ENCODE results near the gene LRIT1.

The LRIT1 gene

GRCh38 chr10:84214046-84214572 lies 27.2 kb downstream of the LRIT1 start:
- DNase-seq (ENCODE audit: low spot score): no peak

- no peak for DNase-seq (ENCODE audit: low spot score)
These were observed 28.3 kb downstream of the LRIT1 start for GRCh38 chr10:84213076-84213475.

- no peak for DNase-seq (ENCODE audit: low spot score)
These were observed 29.3 kb downstream of the LRIT1 start for GRCh38 chr10:84212014-84212413.

GRCh38 chr10:84211566-84211965 lies 29.8 kb downstream of the LRIT1 start:
- no peak for DNase-seq (ENCODE audit: low spot score)

- DNase-seq (ENCODE audit: low spot score): no peak
These were observed 33.3 kb downstream of the LRIT1 start for GRCh38 chr10:84208023-84208422.

- DNase-seq (ENCODE audit: low spot score): no peak
These were observed 35.4 kb downstream of the LRIT1 start for GRCh38 chr10:84205853-84206525.

- DNase-seq (ENCODE audit: low spot score): peak; percentile 74
These were observed 36.1 kb downstream of the LRIT1 start for GRCh38 chr10:84205049-84205852.

- no peak for DNase-seq (ENCODE audit: low spot score)
These were observed 36.7 kb downstream of the LRIT1 start for GRCh38 chr10:84204610-84205009.

GRCh38 chr10:84204122-84204521 lies 37.2 kb downstream of the LRIT1 start:
- peak; percentile 43 for DNase-seq (ENCODE audit: low spot score)

- DNase-seq (ENCODE audit: low spot score): no peak
These were observed 39.0 kb downstream of the LRIT1 start for GRCh38 chr10:84202349-84202748.

- no peak for DNase-seq (ENCODE audit: low spot score)
These were observed 39.7 kb downstream of the LRIT1 start for GRCh38 chr10:84201682-84202081.

- no peak for DNase-seq (ENCODE audit: low spot score)
These were observed 40.1 kb downstream of the LRIT1 start for GRCh38 chr10:84201244-84201606.

GRCh38 chr10:84200537-84201243 lies 40.7 kb downstream of the LRIT1 start:
- DNase-seq (ENCODE audit: low spot score): no peak

- DNase-seq (ENCODE audit: low spot score): no peak
These were observed 43.0 kb downstream of the LRIT1 start for GRCh38 chr10:84198206-84198915.

- no peak for DNase-seq (ENCODE audit: low spot score)
These were observed 43.7 kb downstream of the LRIT1 start for GRCh38 chr10:84197643-84198042.

GRCh38 chr10:84196941-84197340 lies 44.4 kb downstream of the LRIT1 start:
- DNase-seq (ENCODE audit: low spot score): no peak

- no peak for DNase-seq (ENCODE audit: low spot score)
These were observed 45.3 kb downstream of the LRIT1 start for GRCh38 chr10:84196083-84196482.

- no peak for DNase-seq (ENCODE audit: low spot score)
These were observed 46.1 kb downstream of the LRIT1 start for GRCh38 chr10:84195044-84195830.

GRCh38 chr10:84194424-84195043 lies 46.8 kb downstream of the LRIT1 start, which contains the start of gene CDHR1:
TSS of gene CDHR1 (plus strand) at chr10:84194537. CDS start at chr10:84194761, 224 bp downstream.
- peak; percentile 57 for DNase-seq (ENCODE audit: low spot score)

GRCh38 chr10:84193846-84194423 lies 47.4 kb downstream of the LRIT1 start:
- DNase-seq (ENCODE audit: low spot score): no peak
